GM21528 (cell line): Measurements from ENCODE around the gene FBXL7.

Source experiments
- ATAC-seq: cut with Tn5 transposase; IDR thresholded peaks from one replicate; pipeline ENCODE4 v1.9.1; 2021; ENCODE audit warnings: mild to moderate bottlenecking, moderate library complexity; ENCODE audit not compliant: unreplicated experiment, low FRiP score

Gene FBXL7

GRCh38 chr5:15501091-15501791, 1.3 kb downstream of the FBXL7 start:
- ATAC-seq, result no peak

GRCh38 chr5:15502208-15502607, 2.2 kb downstream of the FBXL7 start:
- no peak for ATAC-seq

- ATAC-seq, result no peak
Measured at GRCh38 chr5:15506146-15506545, 6.2 kb downstream of the FBXL7 start.

- ATAC-seq, result no peak
Measured at GRCh38 chr5:15506897-15507296, 6.9 kb downstream of the FBXL7 start.

- ATAC-seq, result no peak
Measured at GRCh38 chr5:15510092-15510491, 10.1 kb downstream of the FBXL7 start.

- ATAC-seq, result no peak
Measured at GRCh38 chr5:15510831-15511230, 10.9 kb downstream of the FBXL7 start.

- ATAC-seq, result no peak
Measured at GRCh38 chr5:15513431-15513830, 13.5 kb downstream of the FBXL7 start.

- ATAC-seq, result no peak
Measured at GRCh38 chr5:15513911-15514310, 13.9 kb downstream of the FBXL7 start.

- ATAC-seq, result no peak
Measured at GRCh38 chr5:15515229-15515628, 15.2 kb downstream of the FBXL7 start.

GRCh38 chr5:15516486-15516885, 16.5 kb downstream of the FBXL7 start:
- no peak for ATAC-seq

- no peak for ATAC-seq
Measured at GRCh38 chr5:15518786-15519185, 18.8 kb downstream of the FBXL7 start.

GRCh38 chr5:15520856-15521255, 20.9 kb downstream of the FBXL7 start:
- ATAC-seq, result no peak

GRCh38 chr5:15521381-15522186, 21.6 kb downstream of the FBXL7 start:
- ATAC-seq, result no peak

- ATAC-seq, result no peak
Measured at GRCh38 chr5:15522187-15522520, 22.2 kb downstream of the FBXL7 start.

GRCh38 chr5:15524712-15525111, 24.7 kb downstream of the FBXL7 start:
- no peak for ATAC-seq

- ATAC-seq, result no peak
Measured at GRCh38 chr5:15525703-15526275, 25.8 kb downstream of the FBXL7 start.

- no peak for ATAC-seq
Measured at GRCh38 chr5:15526413-15526812, 26.4 kb downstream of the FBXL7 start.

GRCh38 chr5:15528476-15528875, 28.5 kb downstream of the FBXL7 start:
- ATAC-seq, result no peak

GRCh38 chr5:15529013-15529412, 29.0 kb downstream of the FBXL7 start:
- ATAC-seq, result no peak

- no peak for ATAC-seq
Measured at GRCh38 chr5:15529821-15530220, 29.8 kb downstream of the FBXL7 start.

- no peak for ATAC-seq
Measured at GRCh38 chr5:15533129-15533893, 33.3 kb downstream of the FBXL7 start.
